GM13976 (cell line): Measurements from ENCODE around the gene NRN1L.
"Not testable (repeated sequence)": the region's sequence is repeated elsewhere in the genome, so short reads cannot be mapped to it uniquely, and the experiment has no call there.

ENCODE experiments used
- DNase-seq: peaks from one replicate; pipeline ENCODE4 v3.0.0; 2012; ENCODE audit warnings: low spot score
- in situ Hi-C: fragments of 300-500 bp; cut with MboI; formaldehyde crosslinking; loops from one replicate; pipeline ENCODE4 v1.12.0; 2022; ENCODE audit warnings: low sequenced_read_pairs, mixed read lengths, inconsistent platforms; ENCODE audit not compliant: unreplicated experiment
- TF ChIP-seq, protein P1 (sequence below): IDR thresholded peaks from 2 replicates; pipeline ENCODE4 v1.5.1; 2012; ENCODE audit warnings: borderline replicate concordance, mild to moderate bottlenecking; ENCODE audit not compliant: insufficient read depth; ENCODE audit errors: extremely low read depth, missing control alignments, control extremely low read depth

The NRN1L gene

GRCh38 chr16:67901734-67902133, 17.0 kb downstream of the NRN1L start:
- in situ Hi-C loops = no loop called here
- TF ChIP-seq, protein P1, sequence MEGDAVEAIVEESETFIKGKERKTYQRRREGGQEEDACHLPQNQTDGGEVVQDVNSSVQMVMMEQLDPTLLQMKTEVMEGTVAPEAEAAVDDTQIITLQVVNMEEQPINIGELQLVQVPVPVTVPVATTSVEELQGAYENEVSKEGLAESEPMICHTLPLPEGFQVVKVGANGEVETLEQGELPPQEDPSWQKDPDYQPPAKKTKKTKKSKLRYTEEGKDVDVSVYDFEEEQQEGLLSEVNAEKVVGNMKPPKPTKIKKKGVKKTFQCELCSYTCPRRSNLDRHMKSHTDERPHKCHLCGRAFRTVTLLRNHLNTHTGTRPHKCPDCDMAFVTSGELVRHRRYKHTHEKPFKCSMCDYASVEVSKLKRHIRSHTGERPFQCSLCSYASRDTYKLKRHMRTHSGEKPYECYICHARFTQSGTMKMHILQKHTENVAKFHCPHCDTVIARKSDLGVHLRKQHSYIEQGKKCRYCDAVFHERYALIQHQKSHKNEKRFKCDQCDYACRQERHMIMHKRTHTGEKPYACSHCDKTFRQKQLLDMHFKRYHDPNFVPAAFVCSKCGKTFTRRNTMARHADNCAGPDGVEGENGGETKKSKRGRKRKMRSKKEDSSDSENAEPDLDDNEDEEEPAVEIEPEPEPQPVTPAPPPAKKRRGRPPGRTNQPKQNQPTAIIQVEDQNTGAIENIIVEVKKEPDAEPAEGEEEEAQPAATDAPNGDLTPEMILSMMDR = no peak
- DNase-seq = no peak

- DNase-seq = no peak
- in situ Hi-C loops = no loop called here
- TF ChIP-seq, protein P1 = no peak
Measured at GRCh38 chr16:67902831-67903230, 18.1 kb downstream of the NRN1L start.

DNA sequence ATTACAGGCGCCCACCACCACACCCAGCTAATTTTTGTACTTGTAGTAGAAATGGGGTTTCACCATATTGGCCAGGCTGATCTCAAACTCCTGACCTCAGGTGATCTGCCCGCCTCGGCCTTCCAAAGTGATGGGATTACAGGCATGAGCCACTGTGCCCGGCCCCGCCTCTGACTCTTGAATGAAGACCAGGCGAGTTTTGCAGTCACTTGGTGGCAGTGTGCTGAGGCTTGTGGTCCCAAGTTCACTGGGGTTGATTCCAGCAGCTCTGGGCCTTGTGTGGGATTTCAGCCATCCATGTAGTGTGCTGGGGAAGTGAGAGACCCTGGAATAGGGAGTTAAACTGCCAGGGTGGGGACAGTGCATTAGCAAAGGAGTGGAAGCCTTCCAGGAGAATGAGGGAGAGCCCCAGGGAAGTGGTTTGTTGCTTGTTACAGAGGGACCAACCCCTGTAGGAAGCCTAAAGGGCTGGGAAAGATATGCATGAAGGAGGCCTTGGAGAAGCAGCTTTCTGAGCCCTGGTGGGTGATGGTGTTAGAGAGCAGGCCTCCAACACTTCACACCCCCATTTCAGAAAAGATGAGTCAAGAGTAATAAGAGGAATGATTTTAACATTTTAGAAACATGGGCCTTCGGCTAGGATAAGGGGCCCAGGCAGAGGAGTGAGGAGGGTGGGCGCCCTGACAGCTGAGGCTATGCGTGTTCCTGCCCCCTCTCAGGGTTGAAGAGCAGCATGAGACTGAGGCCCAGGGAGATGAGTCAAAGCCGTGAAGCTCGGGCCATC, 22.9 kb downstream of the NRN1L start:
- TF ChIP-seq, protein P1 = no peak
- in situ Hi-C loops = no loop called here
- DNase-seq = no peak

DNA sequence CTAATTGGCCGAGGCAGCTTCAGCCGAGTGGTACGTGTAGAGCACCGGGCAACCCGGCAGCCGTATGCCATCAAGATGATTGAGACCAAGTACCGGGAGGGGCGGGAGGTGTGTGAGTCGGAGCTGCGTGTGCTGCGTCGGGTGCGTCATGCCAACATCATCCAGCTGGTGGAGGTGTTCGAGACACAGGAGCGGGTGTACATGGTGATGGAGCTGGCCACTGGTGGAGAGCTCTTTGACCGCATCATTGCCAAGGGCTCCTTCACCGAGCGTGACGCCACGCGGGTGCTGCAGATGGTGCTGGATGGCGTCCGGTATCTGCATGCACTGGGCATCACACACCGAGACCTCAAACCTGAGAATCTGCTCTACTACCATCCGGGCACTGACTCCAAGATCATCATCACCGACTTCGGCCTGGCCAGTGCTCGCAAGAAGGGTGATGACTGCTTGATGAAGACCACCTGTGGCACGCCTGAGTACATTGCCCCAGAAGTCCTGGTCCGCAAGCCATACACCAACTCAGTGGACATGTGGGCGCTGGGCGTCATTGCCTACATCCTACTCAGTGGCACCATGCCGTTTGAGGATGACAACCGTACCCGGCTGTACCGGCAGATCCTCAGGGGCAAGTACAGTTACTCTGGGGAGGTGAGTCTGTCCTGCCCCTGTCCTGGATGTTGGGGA, 24.5 kb downstream of the NRN1L start:
- no peak for DNase-seq
- in situ Hi-C loops = no loop called here
- TF ChIP-seq, protein P1 = no peak

GRCh38 chr16:67910158-67910557, 25.5 kb downstream of the NRN1L start:
- in situ Hi-C loops = no loop called here
- TF ChIP-seq, protein P1 = no peak
- DNase-seq = no peak

- TF ChIP-seq, protein P1 = no peak
- in situ Hi-C loops = no loop called here
- DNase-seq = no peak
Measured at GRCh38 chr16:67914758-67915495, 30.2 kb downstream of the NRN1L start.

GRCh38 chr16:67915496-67915769, 30.7 kb downstream of the NRN1L start:
- in situ Hi-C loops, DNase-seq: not testable (repeated sequence)
